Nephron (organoid): ENCODE results near the gene PRRG2.

ENCODE experiments used
- H3K27ac Mint-ChIP-seq, 3 experiments: 2 replicates each; pipeline ENCODE4 v1.8.0; 2020; ENCODE audit warnings: mixed read lengths in 3 of 3, mild to moderate bottlenecking in 2 of 3, moderate library complexity in 1 of 3
- H3K27me3 Mint-ChIP-seq: 2 replicates; pipeline ENCODE4 v1.8.0; 2021; ENCODE audit warnings: low read depth, mild to moderate bottlenecking, moderate library complexity, mixed read lengths
- H3K36me3 Mint-ChIP-seq: 2 replicates; pipeline ENCODE4 v1.8.0; 2020; ENCODE audit warnings: low read depth, mixed read lengths
- H3K4me1 Mint-ChIP-seq: 2 replicates; pipeline ENCODE4 v1.8.0; 2020; ENCODE audit warnings: mixed read lengths
- H3K4me3 Mint-ChIP-seq, 3 experiments: 2 replicates each; pipeline ENCODE4 v1.8.0; 2020; ENCODE audit warnings: mild to moderate bottlenecking in 3 of 3, mixed read lengths in 3 of 3, moderate library complexity in 2 of 3
- H3K9me3 Mint-ChIP-seq: 2 replicates; pipeline ENCODE4 v1.8.0; 2020; ENCODE audit warnings: mixed read lengths
- TF ChIP-seq, protein P1 (sequence below), 3 experiments: fragments of 200-600 bp; sonication (generic); IDR thresholded peaks; one replicate each; pipeline ENCODE4 v1.5.0; 2021; ENCODE audit warnings: antibody characterized with exemption in 3 of 3; ENCODE audit not compliant: unreplicated experiment in 3 of 3

The PRRG2 gene

DNA sequence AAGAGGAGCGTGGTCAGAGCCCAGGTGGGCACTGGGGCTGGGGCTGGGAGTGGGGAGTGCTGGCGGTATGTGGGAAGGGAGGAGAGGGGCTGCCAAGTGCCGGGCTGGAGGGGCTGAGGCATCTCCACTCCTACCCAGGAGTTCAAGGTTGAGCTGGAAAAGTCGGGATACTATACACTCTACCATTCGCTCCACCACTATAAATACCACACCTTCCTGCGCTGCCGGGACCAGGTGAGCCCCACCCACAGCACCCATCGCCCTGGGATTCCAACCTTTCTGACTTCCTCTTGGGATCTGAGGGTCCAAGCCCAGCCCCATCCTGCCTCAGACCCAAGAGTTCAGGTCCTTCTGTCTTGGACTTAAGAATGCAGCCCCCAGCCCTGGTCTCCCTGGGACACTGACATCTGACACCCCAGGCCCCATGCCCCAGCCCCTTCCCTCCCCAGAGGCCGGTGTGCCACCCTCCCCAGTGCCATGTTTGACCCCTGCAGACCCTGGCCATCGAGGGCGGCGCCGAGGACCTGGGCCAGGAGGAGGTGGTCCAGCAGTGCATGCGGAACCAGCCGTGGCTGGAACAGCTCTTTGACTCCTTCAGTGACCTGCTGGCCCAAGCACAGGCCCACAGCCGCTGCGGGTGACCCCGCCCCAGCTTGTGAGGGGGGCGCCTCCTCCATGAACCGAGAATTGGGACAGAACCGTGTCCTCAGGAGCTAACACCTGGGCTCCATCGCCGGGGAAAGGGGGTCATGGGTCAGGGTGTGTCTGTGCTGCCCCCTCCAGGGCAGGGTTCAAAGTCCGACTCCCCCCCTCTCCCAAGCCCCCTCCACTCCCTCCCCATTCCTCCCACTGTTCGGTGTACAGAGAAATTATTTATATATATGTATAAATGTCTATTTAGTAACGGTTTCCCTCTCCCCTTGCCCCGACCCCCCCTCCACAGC, 44.1 kb downstream of the PRRG2 start:
- peaks cover 64% of the 10 kb centered on the region for H3K36me3 Mint-ChIP-seq
- no peak overlapping the region for H3K4me3 Mint-ChIP-seq
- no peaks in the 10 kb centered on the region for H3K27me3 Mint-ChIP-seq
- TF ChIP-seq, protein P1, sequence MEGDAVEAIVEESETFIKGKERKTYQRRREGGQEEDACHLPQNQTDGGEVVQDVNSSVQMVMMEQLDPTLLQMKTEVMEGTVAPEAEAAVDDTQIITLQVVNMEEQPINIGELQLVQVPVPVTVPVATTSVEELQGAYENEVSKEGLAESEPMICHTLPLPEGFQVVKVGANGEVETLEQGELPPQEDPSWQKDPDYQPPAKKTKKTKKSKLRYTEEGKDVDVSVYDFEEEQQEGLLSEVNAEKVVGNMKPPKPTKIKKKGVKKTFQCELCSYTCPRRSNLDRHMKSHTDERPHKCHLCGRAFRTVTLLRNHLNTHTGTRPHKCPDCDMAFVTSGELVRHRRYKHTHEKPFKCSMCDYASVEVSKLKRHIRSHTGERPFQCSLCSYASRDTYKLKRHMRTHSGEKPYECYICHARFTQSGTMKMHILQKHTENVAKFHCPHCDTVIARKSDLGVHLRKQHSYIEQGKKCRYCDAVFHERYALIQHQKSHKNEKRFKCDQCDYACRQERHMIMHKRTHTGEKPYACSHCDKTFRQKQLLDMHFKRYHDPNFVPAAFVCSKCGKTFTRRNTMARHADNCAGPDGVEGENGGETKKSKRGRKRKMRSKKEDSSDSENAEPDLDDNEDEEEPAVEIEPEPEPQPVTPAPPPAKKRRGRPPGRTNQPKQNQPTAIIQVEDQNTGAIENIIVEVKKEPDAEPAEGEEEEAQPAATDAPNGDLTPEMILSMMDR (IDR thresholded peaks at IDR 0.05; ENCODE audit: unreplicated experiment in 3 of 3), result no peak
- no peaks in the 10 kb centered on the region for H3K9me3 Mint-ChIP-seq
- H3K27ac Mint-ChIP-seq, result no peak overlapping the region
- H3K4me1 Mint-ChIP-seq, result no peaks in the 10 kb centered on the region

- no peaks in the 10 kb centered on the region for H3K9me3 Mint-ChIP-seq
- H3K27ac Mint-ChIP-seq, result no peak overlapping the region
- peaks cover 7% of the 10 kb centered on the region for H3K4me1 Mint-ChIP-seq
- H3K4me3 Mint-ChIP-seq, result no peak overlapping the region
- TF ChIP-seq, protein P1 (IDR thresholded peaks at IDR 0.05; ENCODE audit: unreplicated experiment in 3 of 3), result no peak
- no peaks in the 10 kb centered on the region for H3K27me3 Mint-ChIP-seq
- H3K36me3 Mint-ChIP-seq, result peaks cover 62% of the 10 kb centered on the region
These were observed 45.1 kb downstream of the PRRG2 start for GRCh38 chr19:49626226-49626625.

GRCh38 chr19:49629659-49630058, 48.5 kb downstream of the PRRG2 start:
- Mint-ChIP-seq H3K9me3 (no peaks in the 10 kb centered on the region), H3K27me3 (no peaks in the 10 kb centered on the region), H3K36me3 (peaks cover 35% of the 10 kb centered on the region), H3K4me3 (no peak overlapping the region), H3K27ac (no peak overlapping the region), H3K4me1 (peaks cover 7% of the 10 kb centered on the region)
- TF ChIP-seq, protein P1 (IDR thresholded peaks at IDR 0.05; ENCODE audit: unreplicated experiment in 3 of 3), result no peak

DNA sequence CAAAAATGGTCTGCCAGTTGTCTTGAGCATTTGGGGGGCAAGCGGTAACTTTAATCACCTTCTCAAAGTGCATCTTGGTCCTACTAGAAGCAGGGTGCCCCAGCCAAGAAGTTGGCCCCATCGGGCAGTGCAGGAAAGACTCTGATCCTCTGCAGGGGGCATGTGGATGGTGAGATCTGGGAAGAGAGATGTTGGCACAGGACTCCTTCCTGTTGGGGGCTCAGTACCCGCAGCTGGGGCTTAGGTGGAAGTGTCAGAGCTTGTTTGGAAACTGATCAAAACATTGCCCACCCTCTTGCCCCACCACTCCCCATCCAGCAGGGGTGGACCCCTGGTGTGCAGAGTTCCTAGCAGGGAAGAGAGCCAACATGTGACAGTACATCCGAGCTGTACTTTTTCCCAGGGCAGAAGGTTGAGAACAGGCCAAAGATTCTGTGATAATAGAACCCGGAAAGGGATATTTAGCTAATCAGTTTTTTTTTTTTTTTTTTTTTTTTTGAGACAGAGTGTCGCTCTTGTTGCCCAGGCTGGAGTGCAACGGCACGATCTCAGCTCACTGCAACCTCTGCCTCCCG, 50.0 kb downstream of the PRRG2 start:
- peaks cover 30% of the 10 kb centered on the region for H3K36me3 Mint-ChIP-seq
- H3K27ac Mint-ChIP-seq, result peak overlapping the region in 2 of 3 experiments; percentile 10 to 60
- H3K9me3 Mint-ChIP-seq, result no peaks in the 10 kb centered on the region
- H3K27me3 Mint-ChIP-seq, result peaks cover 5% of the 10 kb centered on the region
- TF ChIP-seq, protein P1 (IDR thresholded peaks at IDR 0.05; ENCODE audit: unreplicated experiment in 3 of 3), result no peak
- peaks cover 18% of the 10 kb centered on the region for H3K4me1 Mint-ChIP-seq
- H3K4me3 Mint-ChIP-seq, result no peak overlapping the region

- peaks cover 21% of the 10 kb centered on the region for H3K4me1 Mint-ChIP-seq
- no peaks in the 10 kb centered on the region for H3K9me3 Mint-ChIP-seq
- peaks cover 7% of the 10 kb centered on the region for H3K27me3 Mint-ChIP-seq
- peaks cover 25% of the 10 kb centered on the region for H3K36me3 Mint-ChIP-seq
- H3K4me3 Mint-ChIP-seq, result no peak overlapping the region
- TF ChIP-seq, protein P1 (IDR thresholded peaks at IDR 0.05; ENCODE audit: unreplicated experiment in 3 of 3), result no peak
- H3K27ac Mint-ChIP-seq, result no peak overlapping the region
These were observed 50.6 kb downstream of the PRRG2 start for GRCh38 chr19:49631610-49632192.
